ENCODE measurements around the gene TXNRD2.

The TXNRD2 gene

GRCh38 chr22:19871023-19871844 is 70.4 kb downstream of the TXNRD2 start:
- Histone ChIP-seq H3K9me3 (ENCODE audit: control insufficient read depth, insufficient read depth, low read length) (no peaks in the 10 kb centered on the region), H3K27me3 (ENCODE audit: control insufficient read depth, insufficient read depth, low read length) (no peaks in the 10 kb centered on the region), H3K27ac (ENCODE audit: low read length) (no peak overlapping the region), H3K4me1 (ENCODE audit: control insufficient read depth, insufficient read depth, low read length) (peaks cover 3% of the 10 kb centered on the region; the same call in 1 of the 2 replicates), H3K4me3 (ENCODE audit: low read length) (no peak overlapping the region), H3K36me3 (ENCODE audit: control insufficient read depth, insufficient read depth, low read length) (no peaks in the 10 kb centered on the region)
- no CpG with 5 or more reads among the region's 19 CpGs for WGBS (ENCODE audit: insufficient coverage, insufficient read length)
- no peak for DNase-seq (ENCODE audit: low read depth, low spot score)

GRCh38 chr22:19870153-19871022 is 71.2 kb downstream of the TXNRD2 start:
- Histone ChIP-seq H3K36me3 (ENCODE audit: control insufficient read depth, insufficient read depth, low read length) (no peaks in the 10 kb centered on the region), H3K27me3 (ENCODE audit: control insufficient read depth, insufficient read depth, low read length) (no peaks in the 10 kb centered on the region), H3K4me3 (ENCODE audit: low read length) (no peak overlapping the region), H3K27ac (ENCODE audit: low read length) (no peak overlapping the region), H3K9me3 (ENCODE audit: control insufficient read depth, insufficient read depth, low read length) (no peaks in the 10 kb centered on the region), H3K4me1 (ENCODE audit: control insufficient read depth, insufficient read depth, low read length) (peaks cover 3% of the 10 kb centered on the region; the same call in 1 of the 2 replicates)
- no CpG with 5 or more reads among the region's 30 CpGs for WGBS (ENCODE audit: insufficient coverage, insufficient read length)
- DNase-seq (ENCODE audit: low read depth, low spot score), result no peak

DNA sequence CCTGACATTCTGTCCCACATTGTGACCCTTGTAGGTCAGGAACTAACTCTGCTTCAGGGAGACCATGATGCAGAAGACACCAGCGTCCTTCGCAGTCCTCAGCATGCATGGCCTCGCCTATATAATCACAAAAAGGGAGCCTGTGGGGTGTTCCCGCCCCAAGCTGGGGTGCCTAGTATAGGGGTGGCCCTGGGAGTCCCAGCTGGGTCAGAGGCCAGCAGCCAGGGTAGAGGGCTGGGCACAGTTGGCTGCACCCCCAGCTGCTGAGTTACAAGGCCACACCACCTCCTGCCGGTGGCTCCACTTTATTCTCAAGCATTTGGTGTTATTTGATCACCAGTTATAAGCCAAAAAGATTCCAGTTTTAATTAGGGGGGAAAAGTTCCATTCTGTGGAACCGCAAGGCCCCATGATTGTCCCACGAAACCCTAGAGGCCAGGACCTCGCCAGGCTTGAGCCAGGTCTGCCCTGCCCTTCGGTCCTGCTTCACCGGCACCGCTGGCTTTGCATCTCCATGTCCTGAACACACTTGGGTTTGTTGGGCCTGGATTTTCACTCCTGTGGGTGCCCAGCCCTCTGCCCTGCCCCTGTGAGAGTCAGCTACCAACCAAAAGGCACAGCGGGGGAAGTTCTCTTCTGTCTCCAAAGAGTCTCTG is 72.0 kb downstream of the TXNRD2 start:
- whole genome bisulfite sequencing (ENCODE audit: insufficient coverage, insufficient read length), result no CpG with 5 or more reads among the region's 12 CpGs
- Histone ChIP-seq H3K9me3 (ENCODE audit: control insufficient read depth, insufficient read depth, low read length) (no peaks in the 10 kb centered on the region), H3K36me3 (ENCODE audit: control insufficient read depth, insufficient read depth, low read length) (no peaks in the 10 kb centered on the region), H3K4me3 (ENCODE audit: low read length) (no peak overlapping the region), H3K27me3 (ENCODE audit: control insufficient read depth, insufficient read depth, low read length) (no peaks in the 10 kb centered on the region), H3K4me1 (ENCODE audit: control insufficient read depth, insufficient read depth, low read length) (peaks cover 3% of the 10 kb centered on the region; the same call in 1 of the 2 replicates), H3K27ac (ENCODE audit: low read length) (no peak overlapping the region)
- no peak for DNase-seq (ENCODE audit: low read depth, low spot score)

GRCh38 chr22:19868773-19869471 is 72.7 kb downstream of the TXNRD2 start:
- H3K27me3 ChIP-seq (ENCODE audit: control insufficient read depth, insufficient read depth, low read length), result no peaks in the 10 kb centered on the region
- no peaks in the 10 kb centered on the region for H3K9me3 ChIP-seq (ENCODE audit: control insufficient read depth, insufficient read depth, low read length)
- H3K4me1 ChIP-seq (ENCODE audit: control insufficient read depth, insufficient read depth, low read length), result peaks cover 3% of the 10 kb centered on the region; the same call in 1 of the 2 replicates
- no peaks in the 10 kb centered on the region for H3K36me3 ChIP-seq (ENCODE audit: control insufficient read depth, insufficient read depth, low read length)
- no CpG with 5 or more reads among the region's 23 CpGs for WGBS (ENCODE audit: insufficient coverage, insufficient read length)
- no peak overlapping the region for H3K4me3 ChIP-seq (ENCODE audit: low read length)
- DNase-seq (ENCODE audit: low read depth, low spot score), result no peak
- H3K27ac ChIP-seq (ENCODE audit: low read length), result no peak overlapping the region

DNA sequence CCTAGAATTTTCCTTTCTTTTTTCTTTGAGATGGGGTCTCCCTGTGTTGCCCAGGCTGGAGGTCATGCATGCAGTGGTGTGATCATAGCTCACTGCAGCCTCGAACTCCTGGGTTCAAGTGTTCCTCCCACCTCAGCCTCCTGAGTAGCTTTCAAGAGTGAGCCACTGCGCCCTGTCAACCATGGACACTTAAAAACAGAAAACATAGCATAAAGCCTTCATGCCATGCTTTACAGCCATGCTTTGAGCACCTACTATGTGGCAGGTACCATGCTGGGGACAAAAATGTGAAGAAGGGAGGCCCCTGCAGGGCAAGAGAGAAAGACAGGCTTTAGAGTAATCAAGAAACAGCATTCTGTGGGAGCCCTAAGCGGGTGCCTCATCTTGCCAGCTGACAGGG is 73.3 kb downstream of the TXNRD2 start:
- Histone ChIP-seq H3K27ac (ENCODE audit: low read length) (no peak overlapping the region), H3K4me3 (ENCODE audit: low read length) (no peak overlapping the region), H3K4me1 (ENCODE audit: control insufficient read depth, insufficient read depth, low read length) (peaks cover 3% of the 10 kb centered on the region; the same call in 1 of the 2 replicates), H3K27me3 (ENCODE audit: control insufficient read depth, insufficient read depth, low read length) (no peaks in the 10 kb centered on the region), H3K9me3 (ENCODE audit: control insufficient read depth, insufficient read depth, low read length) (no peaks in the 10 kb centered on the region), H3K36me3 (ENCODE audit: control insufficient read depth, insufficient read depth, low read length) (no peaks in the 10 kb centered on the region)
- no CpG with 5 or more reads among the region's 3 CpGs for WGBS (ENCODE audit: insufficient coverage, insufficient read length)
- DNase-seq (ENCODE audit: low read depth, low spot score), result no peak

DNA sequence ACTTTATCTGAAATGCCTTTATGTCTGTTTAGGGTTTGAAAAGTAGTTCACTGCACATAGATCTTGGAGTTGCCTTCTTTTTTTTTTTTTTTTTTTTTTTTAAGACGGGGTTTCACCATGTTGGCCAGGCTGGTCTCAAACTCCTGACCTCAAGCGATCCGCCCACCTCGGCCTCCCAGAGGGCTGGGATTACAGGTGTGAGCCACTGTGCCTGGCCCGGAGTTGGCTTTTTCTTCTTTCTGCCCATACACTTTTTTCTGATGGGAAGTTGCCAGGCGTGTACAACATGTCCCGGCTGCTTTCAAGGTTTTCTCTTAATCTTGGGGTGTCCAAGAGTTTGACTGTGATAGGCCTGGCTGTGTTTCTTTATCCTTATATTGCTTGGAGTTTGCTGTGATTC is 74.0 kb downstream of the TXNRD2 start:
- H3K4me1 ChIP-seq (ENCODE audit: control insufficient read depth, insufficient read depth, low read length), result peaks cover 2% of the 10 kb centered on the region; the same call in 1 of the 2 replicates
- no peak for DNase-seq (ENCODE audit: low read depth, low spot score)
- no peaks in the 10 kb centered on the region for H3K27me3 ChIP-seq (ENCODE audit: control insufficient read depth, insufficient read depth, low read length)
- no peak overlapping the region for H3K27ac ChIP-seq (ENCODE audit: low read length)
- WGBS (ENCODE audit: insufficient coverage, insufficient read length), result no CpG with 5 or more reads among the region's 7 CpGs
- H3K4me3 ChIP-seq (ENCODE audit: low read length), result no peak overlapping the region
- no peaks in the 10 kb centered on the region for H3K9me3 ChIP-seq (ENCODE audit: control insufficient read depth, insufficient read depth, low read length)
- H3K36me3 ChIP-seq (ENCODE audit: control insufficient read depth, insufficient read depth, low read length), result no peaks in the 10 kb centered on the region

DNA sequence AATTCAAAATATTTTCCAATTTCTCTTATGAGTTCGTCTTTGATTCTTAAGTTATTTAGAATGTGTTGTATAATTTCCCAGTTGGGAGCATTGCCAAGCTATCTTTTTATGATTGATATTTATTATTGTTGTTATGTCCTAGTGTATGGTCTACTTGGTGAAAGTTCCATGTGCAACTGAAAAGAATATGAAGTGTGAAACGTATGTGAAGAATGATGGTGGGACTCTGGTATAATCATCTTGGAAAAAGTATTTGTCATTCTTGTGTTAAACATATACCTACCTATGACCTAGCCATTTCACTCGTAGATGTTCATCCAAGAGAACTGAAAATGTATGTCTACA is 75.0 kb downstream of the TXNRD2 start:
- Histone ChIP-seq H3K4me1 (ENCODE audit: control insufficient read depth, insufficient read depth, low read length) (peaks cover 1% of the 10 kb centered on the region; the same call in 1 of the 2 replicates), H3K9me3 (ENCODE audit: control insufficient read depth, insufficient read depth, low read length) (no peaks in the 10 kb centered on the region), H3K4me3 (ENCODE audit: low read length) (no peak overlapping the region), H3K27ac (ENCODE audit: low read length) (no peak overlapping the region), H3K36me3 (ENCODE audit: control insufficient read depth, insufficient read depth, low read length) (no peaks in the 10 kb centered on the region), H3K27me3 (ENCODE audit: control insufficient read depth, insufficient read depth, low read length) (no peaks in the 10 kb centered on the region)
- no peak for DNase-seq (ENCODE audit: low read depth, low spot score)
- 100% methylated on average over 1 of the region's 3 CpGs for WGBS (ENCODE audit: insufficient coverage, insufficient read length)

DNA sequence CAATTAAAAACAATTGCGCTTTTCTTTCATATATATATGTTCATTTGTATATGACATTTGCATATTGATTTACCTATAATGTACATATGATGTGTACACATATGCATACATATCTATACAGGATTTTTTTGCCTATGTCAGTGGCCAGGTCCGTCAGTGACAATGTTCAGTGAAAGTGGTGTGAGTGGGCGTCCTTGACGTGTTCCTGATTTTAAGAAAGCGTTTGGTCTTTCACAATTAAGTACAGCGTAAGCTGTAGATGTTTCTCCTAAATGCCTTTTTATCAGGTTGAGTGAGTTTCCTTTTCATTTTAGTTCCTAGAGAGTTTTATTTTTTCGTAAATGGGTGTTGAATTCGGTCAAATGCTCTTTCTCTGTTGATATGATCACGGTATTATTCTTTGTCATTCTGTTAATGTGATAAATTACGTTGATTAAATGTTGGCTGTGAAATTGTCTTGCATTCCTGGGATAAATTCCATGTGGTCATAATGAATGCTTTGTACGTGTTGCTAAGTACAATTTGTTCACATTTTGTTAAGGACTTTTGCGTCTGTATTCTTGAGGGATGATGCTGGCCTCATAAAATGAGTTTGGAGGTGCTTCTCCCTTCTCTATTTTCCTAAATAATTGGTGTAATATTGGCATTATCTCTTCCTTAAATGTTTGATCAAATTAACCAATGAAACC is 76.3 kb downstream of the TXNRD2 start:
- H3K27ac ChIP-seq (ENCODE audit: low read length), result no peak overlapping the region
- H3K4me3 ChIP-seq (ENCODE audit: low read length), result no peak overlapping the region
- H3K9me3 ChIP-seq (ENCODE audit: control insufficient read depth, insufficient read depth, low read length), result no peaks in the 10 kb centered on the region
- no CpG with 5 or more reads among the region's 12 CpGs for WGBS (ENCODE audit: insufficient coverage, insufficient read length)
- no peaks in the 10 kb centered on the region for H3K36me3 ChIP-seq (ENCODE audit: control insufficient read depth, insufficient read depth, low read length)
- no peak for DNase-seq (ENCODE audit: low read depth, low spot score)
- no peaks in the 10 kb centered on the region for H3K27me3 ChIP-seq (ENCODE audit: control insufficient read depth, insufficient read depth, low read length)
- H3K4me1 ChIP-seq (ENCODE audit: control insufficient read depth, insufficient read depth, low read length), result no peaks in the 10 kb centered on the region

- Histone ChIP-seq H3K27me3 (ENCODE audit: control insufficient read depth, insufficient read depth, low read length) (no peaks in the 10 kb centered on the region), H3K27ac (ENCODE audit: low read length) (no peak overlapping the region), H3K4me3 (ENCODE audit: low read length) (no peak overlapping the region), H3K36me3 (ENCODE audit: control insufficient read depth, insufficient read depth, low read length) (no peaks in the 10 kb centered on the region), H3K9me3 (ENCODE audit: control insufficient read depth, insufficient read depth, low read length) (no peaks in the 10 kb centered on the region), H3K4me1 (ENCODE audit: control insufficient read depth, insufficient read depth, low read length) (no peaks in the 10 kb centered on the region)
- no CpG with 5 or more reads among the region's 5 CpGs for WGBS (ENCODE audit: insufficient coverage, insufficient read length)
- DNase-seq (ENCODE audit: low read depth, low spot score), result no peak
Observed at GRCh38 chr22:19864538-19865106, 77.0 kb downstream of the TXNRD2 start.

Data from iPS DF 6.9 (cell line).